Measurements from ENCODE around the gene AGRN.
"Not testable (repeated sequence)": the region's sequence is repeated elsewhere in the genome, so short reads cannot be mapped to it uniquely, and the experiment has no call there.

The AGRN gene

DNA sequence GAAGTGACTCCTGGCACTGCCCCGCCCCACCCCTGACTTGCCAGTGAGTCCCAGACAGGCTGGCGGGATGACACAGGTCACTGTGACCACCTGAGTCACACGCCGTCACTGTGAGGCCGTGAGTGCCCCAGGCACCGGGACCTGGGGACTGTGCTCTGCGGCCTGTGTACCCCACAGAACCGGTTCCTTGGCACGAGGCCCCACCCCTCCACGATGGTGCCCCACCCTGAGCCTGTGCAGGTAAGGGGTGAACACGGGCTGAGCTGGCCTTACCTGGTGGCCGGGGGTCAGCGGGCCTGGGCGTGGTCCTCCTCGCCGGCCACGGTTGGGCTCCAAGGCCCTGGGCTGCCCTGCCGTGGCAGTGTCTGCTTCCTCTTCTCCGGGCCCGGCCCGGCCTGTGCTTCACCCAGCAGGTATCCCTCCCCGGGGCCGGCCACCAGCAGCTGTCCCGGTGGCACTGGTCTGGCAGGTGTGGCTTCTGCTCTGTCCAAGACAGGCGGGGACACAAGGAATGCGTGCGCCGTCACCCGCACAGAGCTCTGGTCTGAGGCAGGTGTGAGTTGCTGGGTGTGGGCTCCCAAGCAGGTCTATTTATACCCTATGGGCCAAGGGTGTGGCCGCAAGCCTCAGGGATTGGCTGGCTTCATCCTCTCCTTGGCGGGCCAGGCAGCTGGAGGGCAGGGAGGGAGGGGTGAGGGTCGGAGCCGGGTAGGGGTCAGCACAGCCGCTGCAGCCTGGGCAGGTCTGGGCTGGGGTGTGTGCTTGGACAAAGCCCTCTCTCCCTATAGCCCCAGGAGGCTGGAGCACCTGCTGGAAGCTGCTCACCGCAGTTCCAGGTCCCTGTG is 54.0 kb downstream of the AGRN start, which contains the start of gene RNF223:
RNF223 (minus strand) TSS at position 564 of the 845 bp plus-strand sequence. CDS start 1,740 bp downstream, outside the sequence.
- H3K36me3 ChIP-seq (ENCODE audit: insufficient read depth, low read length): no peaks in the 10 kb centered on the region
- whole genome bisulfite sequencing: 85% methylated on average over 33 of the region's 35 CpGs
- H3K9ac ChIP-seq (ENCODE audit: low read depth, low read length): no peak within 1 kb of the TSS; the same call in 1 of the 2 replicates
- no peaks in the 10 kb centered on the region for H3K4me1 ChIP-seq (ENCODE audit: insufficient read depth, low read length)
- H3K9me3 ChIP-seq (ENCODE audit: insufficient read depth, low read depth, low read length): no peaks in the 10 kb centered on the region
- no peak within 1 kb of the TSS for H3K4me3 ChIP-seq (ENCODE audit: low read length)
- H3K27ac ChIP-seq (ENCODE audit: low read depth, low read length): no peak within 1 kb of the TSS
- H3K27me3 ChIP-seq (ENCODE audit: insufficient read depth, low read length): peaks cover 20% of the 10 kb centered on the region

DNA sequence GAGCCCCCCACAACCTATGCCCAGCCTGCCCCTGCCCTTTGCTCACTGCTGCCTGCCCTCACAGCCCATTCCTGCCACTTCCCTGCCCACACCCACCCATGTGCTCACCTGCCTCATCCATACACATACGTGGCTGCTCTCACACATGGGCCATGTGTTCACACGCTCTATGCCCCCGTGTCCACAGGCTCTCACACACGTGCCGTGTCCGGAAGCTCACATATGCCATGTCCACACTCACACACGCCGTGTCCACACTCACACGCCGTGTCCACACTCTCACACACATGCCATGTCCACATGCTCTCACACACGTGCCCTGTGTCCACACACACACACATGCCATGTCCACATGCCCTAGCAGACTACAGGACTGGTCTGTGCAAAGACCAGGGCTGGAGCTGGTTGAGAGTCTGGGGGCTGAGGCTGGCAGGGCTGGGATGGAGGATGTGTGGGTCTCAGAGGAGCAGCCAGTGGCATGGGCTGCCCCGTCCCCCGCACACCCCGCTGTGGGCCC is 54.8 kb downstream of the AGRN start:
- 0 out of 2 replicates have a peak, but pooled peaks cover 4% of the 10 kb centered on the region for H3K4me1 ChIP-seq (ENCODE audit: insufficient read depth, low read length)
- H3K4me3 ChIP-seq (ENCODE audit: low read length): no peak overlapping the region
- H3K27me3 ChIP-seq (ENCODE audit: insufficient read depth, low read length): peaks cover 21% of the 10 kb centered on the region
- no peak overlapping the region; the same call in 1 of the 2 replicates for H3K9ac ChIP-seq (ENCODE audit: low read depth, low read length)
- H3K9me3 ChIP-seq (ENCODE audit: insufficient read depth, low read depth, low read length): no peaks in the 10 kb centered on the region
- H3K27ac ChIP-seq (ENCODE audit: low read depth, low read length): no peak overlapping the region
- H3K36me3 ChIP-seq (ENCODE audit: insufficient read depth, low read length): no peaks in the 10 kb centered on the region
- WGBS: 92% methylated on average over 14 of the region's 14 CpGs

DNA sequence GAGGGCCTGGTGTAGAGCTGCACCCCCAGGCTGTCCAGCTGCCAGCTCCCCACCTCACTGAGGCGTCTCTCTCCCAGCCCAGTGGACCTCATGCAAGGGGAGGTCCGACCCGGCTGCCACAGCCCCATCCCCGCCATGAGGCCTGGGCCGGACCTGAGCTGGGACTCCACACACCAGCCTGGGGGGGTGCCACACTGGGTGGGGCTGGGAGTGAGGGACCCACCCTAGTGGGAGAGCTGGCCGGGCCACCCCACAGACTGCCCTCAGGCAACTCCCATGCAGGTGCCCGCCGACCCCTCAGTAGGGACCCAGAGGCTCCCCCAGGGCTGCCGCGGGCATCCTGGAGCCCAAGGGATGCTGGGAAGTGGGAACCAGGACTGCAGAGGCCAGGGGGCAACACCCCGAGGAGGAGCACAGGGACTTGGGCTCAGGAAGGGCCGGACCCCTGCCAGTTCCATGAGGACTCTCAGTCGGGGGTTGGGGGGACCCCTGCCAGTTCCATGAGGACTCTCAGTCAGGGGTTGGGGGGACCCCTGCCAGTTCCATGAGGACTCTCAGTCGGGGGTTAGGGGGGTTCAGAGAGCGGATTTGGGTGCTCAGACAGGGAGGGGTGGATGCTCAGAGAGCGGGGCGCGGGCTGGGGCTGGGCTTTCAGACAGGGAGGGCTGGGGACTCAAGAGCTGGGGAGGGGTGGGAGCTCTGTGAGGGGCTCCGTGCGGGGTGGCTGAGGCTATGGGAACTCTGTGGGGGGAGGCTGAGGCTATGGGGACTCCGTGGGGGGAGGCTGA is 55.4 kb downstream of the AGRN start:
- Histone ChIP-seq H3K27ac (ENCODE audit: low read depth, low read length) (no peak overlapping the region), H3K4me3 (ENCODE audit: low read length) (no peak overlapping the region), H3K27me3 (ENCODE audit: insufficient read depth, low read length) (peaks cover 17% of the 10 kb centered on the region), H3K36me3 (ENCODE audit: insufficient read depth, low read length) (no peaks in the 10 kb centered on the region), H3K4me1 (ENCODE audit: insufficient read depth, low read length) (0 out of 2 replicates have a peak, but pooled peaks cover 5% of the 10 kb centered on the region), H3K9ac (ENCODE audit: low read depth, low read length) (no peak overlapping the region; the same call in 1 of the 2 replicates), H3K9me3 (ENCODE audit: insufficient read depth, low read depth, low read length) (no peaks in the 10 kb centered on the region)
- WGBS: 73% methylated on average over 21 of the region's 21 CpGs

DNA sequence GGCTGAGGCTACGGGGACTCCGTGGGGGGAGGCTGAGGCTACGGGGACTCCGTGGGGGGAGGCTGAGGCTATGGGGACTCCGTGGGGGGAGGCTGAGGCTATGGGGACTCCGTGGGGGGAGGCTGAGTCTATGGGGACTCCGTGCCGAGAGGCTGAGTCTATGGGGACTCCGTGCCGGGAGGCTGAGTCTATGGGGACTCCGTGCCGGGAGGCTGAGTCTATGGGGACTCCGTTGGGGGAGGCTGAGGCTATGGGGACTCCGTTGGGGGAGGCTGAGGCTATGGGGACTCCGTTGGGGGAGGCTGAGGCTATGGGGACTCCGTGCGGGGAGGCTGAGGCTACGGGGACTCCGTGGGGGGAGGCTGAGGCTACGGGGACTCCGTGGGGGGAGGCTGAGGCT is 57.5 kb downstream of the AGRN start:
- not testable (repeated sequence) for H3K27ac ChIP-seq (ENCODE audit: low read depth, low read length); H3K9ac ChIP-seq (ENCODE audit: low read depth, low read length); H3K4me3 ChIP-seq (ENCODE audit: low read length); H3K4me1 ChIP-seq (ENCODE audit: insufficient read depth, low read length); H3K9me3 ChIP-seq (ENCODE audit: insufficient read depth, low read depth, low read length); H3K36me3 ChIP-seq (ENCODE audit: insufficient read depth, low read length)
- WGBS: 74% methylated on average over 8 of the region's 21 CpGs
- peaks cover 14% of the 10 kb centered on the region for H3K27me3 ChIP-seq (ENCODE audit: insufficient read depth, low read length)

DNA sequence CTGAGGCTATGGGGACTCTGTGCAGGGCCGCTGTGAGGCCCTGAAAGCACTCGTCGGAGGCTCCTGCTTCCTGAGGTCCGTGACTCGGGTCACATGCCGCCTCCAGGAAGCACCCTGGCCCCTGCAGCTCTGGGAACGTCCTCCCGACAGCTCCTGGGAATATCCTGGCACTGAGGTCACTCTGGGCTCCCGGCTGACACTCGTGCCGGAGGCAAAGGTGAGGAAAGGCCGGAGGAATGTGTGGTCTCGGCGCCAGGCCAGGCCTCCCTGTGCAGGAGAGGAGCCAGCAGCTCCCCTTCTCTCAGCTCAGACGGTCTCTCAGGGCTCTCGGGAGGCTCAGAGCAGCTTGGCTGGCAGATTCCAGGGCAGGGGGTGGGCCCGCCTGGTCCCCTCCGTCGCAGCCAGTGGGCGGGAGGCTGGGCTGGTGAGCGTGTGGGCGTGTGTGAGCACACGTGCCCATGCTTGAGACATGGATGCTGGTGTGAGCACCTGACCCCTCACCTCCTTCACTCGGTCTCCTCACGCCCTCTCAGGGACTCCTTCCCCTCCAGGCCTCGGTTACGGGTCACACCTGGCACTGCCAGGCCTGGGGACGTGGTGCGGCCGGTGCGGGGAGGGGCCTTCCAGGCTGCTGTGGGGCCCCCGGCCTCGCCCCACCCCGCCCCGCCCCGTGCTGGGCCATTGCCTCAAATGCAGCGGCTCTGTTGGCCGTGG is 59.6 kb downstream of the AGRN start:
- Histone ChIP-seq H3K27ac (ENCODE audit: low read depth, low read length) (no peak overlapping the region), H3K4me3 (ENCODE audit: low read length) (peak overlapping the region; percentile 40), H3K4me1 (ENCODE audit: insufficient read depth, low read length) (0 out of 2 replicates have a peak, but pooled peaks cover 5% of the 10 kb centered on the region), H3K9ac (ENCODE audit: low read depth, low read length) (peak overlapping the region; percentile 59), H3K36me3 (ENCODE audit: insufficient read depth, low read length) (no peaks in the 10 kb centered on the region), H3K27me3 (ENCODE audit: insufficient read depth, low read length) (peaks cover 14% of the 10 kb centered on the region), H3K9me3 (ENCODE audit: insufficient read depth, low read depth, low read length) (no peaks in the 10 kb centered on the region)
- WGBS: 3% methylated on average over 38 of the region's 38 CpGs

DNA sequence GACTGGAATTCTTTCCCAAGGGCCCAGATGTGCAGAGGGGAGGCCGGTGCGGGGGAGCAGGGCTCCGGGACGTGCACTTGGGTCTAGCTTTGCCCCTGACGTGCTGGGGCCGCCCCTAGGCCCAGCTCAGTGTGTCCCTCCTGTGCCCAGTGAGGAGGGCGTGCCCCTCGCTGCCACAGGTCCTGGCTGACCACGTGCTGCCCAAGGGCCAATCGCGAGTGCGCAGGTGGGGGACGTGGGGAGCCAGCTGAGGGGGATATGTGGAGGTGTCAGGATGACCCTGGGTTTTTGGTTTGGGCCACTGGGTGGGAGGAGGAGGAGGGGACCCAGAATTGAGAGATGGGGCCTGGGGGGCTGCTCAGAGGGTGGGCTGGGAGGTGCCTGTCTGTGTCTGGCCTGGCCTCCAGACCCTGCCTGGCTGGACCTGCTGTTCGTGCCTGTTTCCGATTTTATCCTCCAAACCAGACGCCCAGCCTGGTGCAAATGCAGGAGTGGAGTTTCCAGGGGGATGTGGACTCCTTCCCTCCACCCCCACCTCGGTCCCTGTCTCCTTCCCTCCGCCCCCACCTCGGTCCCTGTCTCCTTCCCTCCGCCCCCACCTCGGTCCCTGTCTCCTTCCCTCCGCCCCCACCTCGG is 60.3 kb downstream of the AGRN start:
- H3K27ac ChIP-seq (ENCODE audit: low read depth, low read length): no peak overlapping the region
- 0 out of 2 replicates have a peak, but pooled peaks cover 5% of the 10 kb centered on the region for H3K4me1 ChIP-seq (ENCODE audit: insufficient read depth, low read length)
- H3K4me3 ChIP-seq (ENCODE audit: low read length): peak overlapping the region; percentile 40
- H3K36me3 ChIP-seq (ENCODE audit: insufficient read depth, low read length): no peaks in the 10 kb centered on the region
- H3K27me3 ChIP-seq (ENCODE audit: insufficient read depth, low read length): peaks cover 11% of the 10 kb centered on the region
- H3K9ac ChIP-seq (ENCODE audit: low read depth, low read length): no peak overlapping the region
- WGBS: 1% methylated on average over 14 of the region's 23 CpGs
- H3K9me3 ChIP-seq (ENCODE audit: insufficient read depth, low read depth, low read length): no peaks in the 10 kb centered on the region

DNA sequence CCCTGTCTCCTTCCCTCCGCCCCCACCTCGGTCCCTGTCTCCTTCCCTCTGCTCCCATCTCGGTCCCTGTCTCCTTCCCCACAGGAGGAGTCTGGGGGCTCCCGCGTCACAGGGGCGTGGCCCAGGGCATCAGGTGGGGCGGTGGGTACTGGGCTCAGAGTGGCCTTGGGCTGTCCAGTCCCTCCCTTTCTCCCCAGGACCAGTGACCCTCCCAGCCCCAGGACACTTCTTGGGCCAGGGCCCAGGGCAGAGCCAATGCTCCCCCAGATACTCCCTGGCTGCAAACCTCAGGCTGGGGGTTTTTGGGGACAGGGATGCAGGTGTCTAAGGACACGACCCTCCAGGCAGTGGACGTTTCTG is 61.0 kb downstream of the AGRN start:
- WGBS: 30% methylated on average over 9 of the region's 9 CpGs
- H3K27ac ChIP-seq (ENCODE audit: low read depth, low read length): no peak overlapping the region
- H3K9me3 ChIP-seq (ENCODE audit: insufficient read depth, low read depth, low read length): no peaks in the 10 kb centered on the region
- H3K4me1 ChIP-seq (ENCODE audit: insufficient read depth, low read length): 0 out of 2 replicates have a peak, but pooled peaks cover 5% of the 10 kb centered on the region
- no peak overlapping the region for H3K4me3 ChIP-seq (ENCODE audit: low read length)
- H3K9ac ChIP-seq (ENCODE audit: low read depth, low read length): no peak overlapping the region
- H3K36me3 ChIP-seq (ENCODE audit: insufficient read depth, low read length): no peaks in the 10 kb centered on the region
- peaks cover 9% of the 10 kb centered on the region for H3K27me3 ChIP-seq (ENCODE audit: insufficient read depth, low read length)

DNA sequence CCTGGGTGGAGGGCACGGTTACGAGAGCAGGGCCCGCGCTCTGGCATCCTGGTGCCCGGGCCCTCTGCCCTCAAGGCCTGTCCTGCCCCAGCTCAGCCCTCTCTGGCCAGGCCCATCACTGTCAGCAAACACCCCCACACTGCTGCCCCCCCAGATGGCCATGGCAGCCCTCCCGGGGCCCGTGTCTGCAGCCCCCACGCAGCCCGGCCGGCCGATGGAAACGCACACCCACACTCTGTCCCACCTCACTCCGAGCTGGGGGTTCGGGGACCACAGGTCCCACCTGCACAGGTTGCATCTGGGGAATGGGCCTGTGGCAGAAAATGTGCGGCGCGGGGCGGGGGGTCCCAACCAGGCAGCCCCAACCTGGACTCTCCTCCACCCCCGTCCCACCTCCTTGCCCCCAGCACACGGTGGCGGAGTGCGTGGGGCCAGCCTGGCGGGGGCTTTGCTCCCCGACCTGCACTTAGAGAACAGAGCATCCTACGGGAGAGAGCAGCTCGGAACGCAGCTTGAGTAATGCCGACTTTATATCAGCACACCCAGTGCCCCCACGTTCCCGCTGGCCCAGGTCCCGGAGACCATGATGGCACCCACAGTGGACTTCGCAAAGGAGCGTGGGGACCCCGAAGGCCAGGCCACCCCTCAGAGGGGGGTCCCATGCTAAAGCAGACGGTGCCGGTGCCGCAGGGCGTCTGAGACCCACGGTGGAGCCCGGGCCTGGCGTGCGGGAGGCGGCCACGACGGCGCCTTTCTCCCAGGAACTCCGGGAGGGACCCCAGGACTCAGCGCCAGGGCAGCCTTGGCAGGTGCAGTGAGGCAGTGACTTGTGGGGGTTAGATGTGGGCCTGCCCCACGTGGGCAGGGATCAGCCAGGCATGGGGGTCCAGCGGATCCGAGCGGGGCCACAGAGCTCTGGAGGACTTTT is 61.7 kb downstream of the AGRN start:
- H3K36me3 ChIP-seq (ENCODE audit: insufficient read depth, low read length): no peaks in the 10 kb centered on the region
- H3K27ac ChIP-seq (ENCODE audit: low read depth, low read length): no peak overlapping the region
- H3K27me3 ChIP-seq (ENCODE audit: insufficient read depth, low read length): peaks cover 9% of the 10 kb centered on the region
- no peaks in the 10 kb centered on the region for H3K9me3 ChIP-seq (ENCODE audit: insufficient read depth, low read depth, low read length)
- whole genome bisulfite sequencing: 91% methylated on average over 52 of the region's 52 CpGs
- 0 out of 2 replicates have a peak, but pooled peaks cover 5% of the 10 kb centered on the region for H3K4me1 ChIP-seq (ENCODE audit: insufficient read depth, low read length)
- H3K9ac ChIP-seq (ENCODE audit: low read depth, low read length): no peak overlapping the region
- no peak overlapping the region for H3K4me3 ChIP-seq (ENCODE audit: low read length)

DNA sequence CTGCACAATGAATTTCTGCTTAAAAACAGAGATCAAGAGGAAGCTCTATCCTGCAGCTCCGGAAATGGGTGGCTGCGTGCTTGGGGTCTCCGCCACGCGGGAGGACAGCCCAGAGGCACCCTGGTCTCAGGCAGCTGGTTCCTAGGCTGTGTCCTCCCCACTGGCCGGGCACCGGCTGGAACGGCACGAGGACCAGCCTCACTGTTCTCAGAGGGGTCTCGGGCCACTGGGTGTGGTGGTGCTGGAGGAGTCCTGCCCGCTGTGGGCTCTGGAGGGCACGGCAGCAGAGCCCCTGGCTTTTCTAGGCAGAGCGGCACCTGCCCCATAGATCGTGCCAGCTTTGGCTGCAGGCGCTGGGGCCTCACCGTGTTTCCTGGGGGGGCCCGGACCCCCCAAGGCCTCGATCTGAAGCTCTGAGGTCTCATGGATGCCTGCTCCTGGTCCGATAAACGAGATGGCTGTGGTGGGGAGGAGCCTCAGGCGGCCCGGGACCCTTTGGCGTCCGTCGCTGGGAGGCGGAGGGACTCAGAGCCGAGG is 62.4 kb downstream of the AGRN start:
- Histone ChIP-seq H3K4me3 (ENCODE audit: low read length) (no peak overlapping the region), H3K36me3 (ENCODE audit: insufficient read depth, low read length) (no peaks in the 10 kb centered on the region), H3K27me3 (ENCODE audit: insufficient read depth, low read length) (peaks cover 9% of the 10 kb centered on the region), H3K9ac (ENCODE audit: low read depth, low read length) (no peak overlapping the region), H3K4me1 (ENCODE audit: insufficient read depth, low read length) (0 out of 2 replicates have a peak, but pooled peaks cover 5% of the 10 kb centered on the region), H3K9me3 (ENCODE audit: insufficient read depth, low read depth, low read length) (no peaks in the 10 kb centered on the region), H3K27ac (ENCODE audit: low read depth, low read length) (no peak overlapping the region)
- 95% methylated on average over 27 of the region's 27 CpGs for WGBS
